Pancreas (tissue), 10 donors: ENCODE results near the gene ZC3H18. TPM values are rescaled to one million over a fixed set of nuclear protein-coding genes. Genes with fewer than 3 reads are reported as not detected.
A peak's percentile ranks its signal among the peaks of the same experiment; 100 is the strongest.

ENCODE experiments used
- ATAC-seq, 4 donors: fragments of 200-7000 bp; cut with Tn5 transposase; one replicate each; pipeline versions ENCODE4 v1.8.0 to v1.9.1; 2020; ENCODE audit warnings: mild to moderate bottlenecking in 4 of 4, moderate library complexity in 4 of 4
- DNase-seq, 6 donors: peaks; one replicate each; pipeline ENCODE4 v3.0.0-alpha.2; 2020
- FAIRE-seq: peaks from 2 replicates; lab custom pipeline; 2012; peaks lifted over from hg19 to GRCh38; lab: Jason Lieb, UNC
- H3K27ac ChIP-seq, 4 donors: fragments of 200-600 bp; sonication (generic); 1 replicate in 3 of 4; 2 replicates in 1 of 4; pipeline versions ENCODE4 v1.5.0 to v1.8.0; 2020
- H3K27me3 ChIP-seq, 4 donors: fragments of 200-600 bp; one replicate each; pipeline ENCODE4 v1.8.0; 2021
- H3K36me3 ChIP-seq, 3 donors: fragments of 200-600 bp; sonication (generic) in 1 of 3; one replicate each; pipeline versions ENCODE4 v1.5.0 to v1.8.0; 2020 to 2021
- H3K4me1 ChIP-seq, 3 donors: fragments of 200-600 bp; one replicate each; pipeline ENCODE4 v1.8.0; 2021
- H3K4me3 ChIP-seq, 4 donors: fragments of 200-600 bp; sonication (generic) in 2 of 4; one replicate each; pipeline versions ENCODE4 v1.5.0 to v1.8.0; 2020 to 2021
- H3K9me3 ChIP-seq, 4 donors: fragments of 200-600 bp; one replicate each; pipeline ENCODE4 v1.8.0; 2021
- WGBS, 2 donors: extraction: QIAGEN DNeasy Blood & Tissue Kit; methylation state at CpG; one replicate each; pipeline ENCODE4 v1.1.7; 2013; 5-methylcytosine and 5-hydroxymethylcytosine counted together
- intact Hi-C, 3 donors: fragments of 100-400 bp; cut with DNase I; formaldehyde crosslinking; loops; one replicate each; pipeline versions ENCODE4 v1.11.1 to v1.14.2; 2022
- polyA plus RNA-seq, 2 donors: library from polyadenylated mRNA; stranded (reverse); fragments of 200-250 nt; gene quantifications; one replicate each; pipeline ENCODE4 v1.2.3, GENCODE V29; 2013
- total RNA-seq, 6 donors: library from RNA; stranded (reverse); fragmentation: NEBNext Ultra II Directional in 4 of 6; extraction: Animal tissue kit (Norgen Biotek cat#: 25700) in 4 of 6; gene quantifications; one replicate each; pipeline versions ENCODE4 v1.2.1 to v1.2.4, GENCODE V29; 2021 to 2023
- TF ChIP-seq, protein P1 (sequence below), 4 donors: fragments of 200-600 bp; sonication (generic) in 3 of 4; IDR thresholded peaks; one replicate each; pipeline versions ENCODE4 v1.5.0 to v1.8.0; 2021; ENCODE audit warnings: antibody characterized with exemption in 4 of 4
- donor health status: healthy with polysubstance abuse.
- donor health status: DM: no; HTN: no; CAD: no; lungs with moderate emphysema.
- donor health status: DM: no; HTN: no; CAD: no.
- donor health status: control.
- donor health status: control.
- donor health status: Bipolar disorder and iron deficiency.
- donor health status: DM: yes; HTN: yes; CAD: no.
- donor health status: DM: no; HTN: no; CAD: no.
- donor health status: DM: no; HTN: no; CAD: no.
- donor health status: DM: yes; HTN: yes; CAD: no.

The ZC3H18 gene
- total and polyA plus RNA-seq, 8 donors = 12.2 to 27.6 (median 16.8) TPM

DNA sequence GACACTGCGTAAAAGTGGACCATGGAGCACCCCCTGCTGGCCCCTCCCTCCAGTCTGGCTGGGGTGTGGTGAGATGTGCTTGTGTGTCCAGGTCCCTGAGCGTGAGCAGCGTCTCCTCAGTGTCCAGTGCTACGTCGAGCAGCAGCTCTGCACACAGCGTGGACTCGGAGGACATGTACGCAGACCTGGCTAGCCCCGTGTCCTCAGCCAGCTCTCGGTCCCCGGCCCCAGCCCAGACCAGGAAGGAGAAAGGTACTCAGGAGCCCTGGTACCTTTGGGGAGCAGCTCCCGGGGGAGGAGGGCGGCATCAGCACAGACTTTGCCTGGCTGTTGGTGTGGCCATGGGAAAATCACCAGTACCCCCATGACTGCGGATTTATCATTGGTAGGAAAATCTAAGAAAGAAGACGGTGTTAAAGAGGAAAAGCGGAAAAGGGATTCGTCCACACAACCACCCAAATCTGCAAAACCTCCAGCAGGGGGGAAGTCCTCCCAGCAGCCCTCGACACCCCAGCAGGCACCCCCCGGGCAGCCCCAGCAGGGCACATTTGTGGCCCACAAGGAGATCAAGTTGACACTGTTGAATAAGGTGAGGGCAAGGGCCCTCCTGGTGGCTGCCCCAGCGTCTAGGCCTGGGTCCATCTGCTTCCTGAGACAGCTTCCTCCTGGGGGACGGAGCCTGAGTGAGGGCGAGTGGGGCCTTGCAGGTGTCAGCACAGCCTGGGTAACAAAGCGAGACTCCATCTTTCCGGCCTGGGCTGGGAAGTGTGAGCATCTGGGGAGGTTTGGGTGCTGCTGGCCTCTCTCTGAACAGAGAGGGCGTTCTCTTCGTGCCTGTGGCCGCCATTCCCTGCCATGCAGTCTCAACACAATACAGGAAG lies 57.6 kb downstream of the ZC3H18 start:
- H3K4me3 ChIP-seq = no peak overlapping the region
- FAIRE-seq (no peak), DNase-seq (no peak), ATAC-seq (no peak)
- H3K36me3 ChIP-seq = peaks cover 3 to 58% (median 13%) of the 10 kb centered on the region in 3 donors
- TF ChIP-seq, protein P1, sequence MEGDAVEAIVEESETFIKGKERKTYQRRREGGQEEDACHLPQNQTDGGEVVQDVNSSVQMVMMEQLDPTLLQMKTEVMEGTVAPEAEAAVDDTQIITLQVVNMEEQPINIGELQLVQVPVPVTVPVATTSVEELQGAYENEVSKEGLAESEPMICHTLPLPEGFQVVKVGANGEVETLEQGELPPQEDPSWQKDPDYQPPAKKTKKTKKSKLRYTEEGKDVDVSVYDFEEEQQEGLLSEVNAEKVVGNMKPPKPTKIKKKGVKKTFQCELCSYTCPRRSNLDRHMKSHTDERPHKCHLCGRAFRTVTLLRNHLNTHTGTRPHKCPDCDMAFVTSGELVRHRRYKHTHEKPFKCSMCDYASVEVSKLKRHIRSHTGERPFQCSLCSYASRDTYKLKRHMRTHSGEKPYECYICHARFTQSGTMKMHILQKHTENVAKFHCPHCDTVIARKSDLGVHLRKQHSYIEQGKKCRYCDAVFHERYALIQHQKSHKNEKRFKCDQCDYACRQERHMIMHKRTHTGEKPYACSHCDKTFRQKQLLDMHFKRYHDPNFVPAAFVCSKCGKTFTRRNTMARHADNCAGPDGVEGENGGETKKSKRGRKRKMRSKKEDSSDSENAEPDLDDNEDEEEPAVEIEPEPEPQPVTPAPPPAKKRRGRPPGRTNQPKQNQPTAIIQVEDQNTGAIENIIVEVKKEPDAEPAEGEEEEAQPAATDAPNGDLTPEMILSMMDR (IDR thresholded peaks at IDR 0.05) = no peak
- no peaks in the 10 kb centered on the region for H3K4me1 ChIP-seq
- H3K9me3 ChIP-seq = no peaks in the 10 kb centered on the region
- intact Hi-C loops = no loop called here
- H3K27me3 ChIP-seq = no peaks in the 10 kb centered on the region
- no peak overlapping the region for H3K27ac ChIP-seq
- 96 to 98% methylated on average over 27 of the region's 27 CpGs for WGBS, 2 donors

GRCh38 chr16:88628512-88628974 lies 58.3 kb downstream of the ZC3H18 start:
- WGBS, 2 donors = 73 to 79% methylated on average over 12 of the region's 12 CpGs
- DNase-seq (no peak), ATAC-seq (peak in 2 of 4 donors; percentile 28 to 34), FAIRE-seq (no peak)
- peaks cover 3 to 50% (median 5%) of the 10 kb centered on the region in 3 donors for H3K36me3 ChIP-seq
- intact Hi-C loops = no loop called here
- H3K4me3 ChIP-seq = no peak overlapping the region
- no peaks in the 10 kb centered on the region for H3K4me1 ChIP-seq
- no peaks in the 10 kb centered on the region for H3K9me3 ChIP-seq
- no peak overlapping the region for H3K27ac ChIP-seq
- no peaks in the 10 kb centered on the region for H3K27me3 ChIP-seq
- TF ChIP-seq, protein P1 (IDR thresholded peaks at IDR 0.05) = no peak

DNA sequence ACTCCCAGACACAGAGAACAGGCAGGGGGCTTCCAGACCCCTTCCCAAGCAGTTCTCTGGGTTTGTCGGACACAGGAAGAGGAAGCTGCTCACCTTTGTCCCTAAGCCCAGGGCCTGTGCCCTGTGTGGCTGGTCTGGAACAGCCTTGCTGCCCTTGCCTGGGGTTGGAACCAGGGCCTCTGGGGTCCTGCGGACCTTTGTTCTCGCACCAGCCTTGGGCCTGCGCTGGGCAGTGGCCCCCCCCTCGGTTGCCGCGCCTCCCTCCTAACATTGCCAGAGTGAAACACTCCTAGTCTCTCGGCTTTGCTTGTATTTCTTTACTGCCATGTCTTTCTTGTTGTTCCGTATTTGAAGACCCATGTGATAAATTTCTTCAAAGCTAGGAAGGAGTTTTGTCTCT lies 59.6 kb downstream of the ZC3H18 start:
- DNase-seq = no peak
- intact Hi-C loops = no loop called here
- ATAC-seq = no peak
- Histone ChIP-seq H3K27me3 (no peaks in the 10 kb centered on the region), H3K9me3 (no peaks in the 10 kb centered on the region), H3K4me1 (no peaks in the 10 kb centered on the region), H3K4me3 (no peak overlapping the region), H3K36me3 (peaks cover 3 to 37% (median 4%) of the 10 kb centered on the region in 3 donors), H3K27ac (no peak overlapping the region)
- TF ChIP-seq, protein P1 (IDR thresholded peaks at IDR 0.05) = no peak
- FAIRE-seq = no peak
- WGBS, 2 donors = 83 to 85% methylated on average over 9 of the region's 9 CpGs

GRCh38 chr16:88630433-88630832 lies 60.2 kb downstream of the ZC3H18 start:
- ATAC-seq = no peak
- peak in 1 of 6 donors; percentile 76 for DNase-seq

More at GRCh38 chr16:88630433-88630832, 60.2 kb downstream of the ZC3H18 start:
- WGBS, 2 donors = 84 to 91% methylated on average over 11 to 12 of the region's 12 CpGs
- Histone ChIP-seq H3K9me3 (no peaks in the 10 kb centered on the region), H3K36me3 (peaks cover 3 to 33% (median 4%) of the 10 kb centered on the region in 3 donors), H3K27me3 (no peaks in the 10 kb centered on the region), H3K4me3 (no peak overlapping the region), H3K4me1 (no peaks in the 10 kb centered on the region), H3K27ac (no peak overlapping the region)
- TF ChIP-seq, protein P1 (IDR thresholded peaks at IDR 0.05) = no peak
- no peak for FAIRE-seq
- intact Hi-C loops = no loop called here
